ENCODE results near the gene KIAA0825.

KIAA0825 gene

GRCh38 chr5:94564812-94565211 lies 53.6 kb downstream of the KIAA0825 start:
- no peak for DNase-seq
- TF ChIP-seq, protein P1, sequence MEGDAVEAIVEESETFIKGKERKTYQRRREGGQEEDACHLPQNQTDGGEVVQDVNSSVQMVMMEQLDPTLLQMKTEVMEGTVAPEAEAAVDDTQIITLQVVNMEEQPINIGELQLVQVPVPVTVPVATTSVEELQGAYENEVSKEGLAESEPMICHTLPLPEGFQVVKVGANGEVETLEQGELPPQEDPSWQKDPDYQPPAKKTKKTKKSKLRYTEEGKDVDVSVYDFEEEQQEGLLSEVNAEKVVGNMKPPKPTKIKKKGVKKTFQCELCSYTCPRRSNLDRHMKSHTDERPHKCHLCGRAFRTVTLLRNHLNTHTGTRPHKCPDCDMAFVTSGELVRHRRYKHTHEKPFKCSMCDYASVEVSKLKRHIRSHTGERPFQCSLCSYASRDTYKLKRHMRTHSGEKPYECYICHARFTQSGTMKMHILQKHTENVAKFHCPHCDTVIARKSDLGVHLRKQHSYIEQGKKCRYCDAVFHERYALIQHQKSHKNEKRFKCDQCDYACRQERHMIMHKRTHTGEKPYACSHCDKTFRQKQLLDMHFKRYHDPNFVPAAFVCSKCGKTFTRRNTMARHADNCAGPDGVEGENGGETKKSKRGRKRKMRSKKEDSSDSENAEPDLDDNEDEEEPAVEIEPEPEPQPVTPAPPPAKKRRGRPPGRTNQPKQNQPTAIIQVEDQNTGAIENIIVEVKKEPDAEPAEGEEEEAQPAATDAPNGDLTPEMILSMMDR (IDR thresholded peaks at IDR 0.05), result no peak
- H3K27ac Mint-ChIP-seq, result peak overlapping the region; percentile 23

GRCh38 chr5:94562327-94562971 lies 56.0 kb downstream of the KIAA0825 start:
- Mint-ChIP-seq H3K9me3 (no peaks in the 10 kb centered on the region), H3K36me3 (ENCODE audit: low read depth) (no peaks in the 10 kb centered on the region), H3K4me1 (no peaks in the 10 kb centered on the region), H3K27me3 (ENCODE audit: low read depth, poor library complexity) (no peaks in the 10 kb centered on the region), H3K27ac (no peak overlapping the region), H3K4me3 (no peak overlapping the region)
- DNase-seq, result no peak
- TF ChIP-seq, protein P1 (IDR thresholded peaks at IDR 0.05), result no peak

More at GRCh38 chr5:94564812-94565211, 53.6 kb downstream of the KIAA0825 start:
- H3K27me3 Mint-ChIP-seq (ENCODE audit: low read depth, poor library complexity), result no peaks in the 10 kb centered on the region
- no peak overlapping the region for H3K4me3 Mint-ChIP-seq
- no peaks in the 10 kb centered on the region for H3K36me3 Mint-ChIP-seq (ENCODE audit: low read depth)
- H3K4me1 Mint-ChIP-seq, result no peaks in the 10 kb centered on the region
- no peaks in the 10 kb centered on the region for H3K9me3 Mint-ChIP-seq

DNA sequence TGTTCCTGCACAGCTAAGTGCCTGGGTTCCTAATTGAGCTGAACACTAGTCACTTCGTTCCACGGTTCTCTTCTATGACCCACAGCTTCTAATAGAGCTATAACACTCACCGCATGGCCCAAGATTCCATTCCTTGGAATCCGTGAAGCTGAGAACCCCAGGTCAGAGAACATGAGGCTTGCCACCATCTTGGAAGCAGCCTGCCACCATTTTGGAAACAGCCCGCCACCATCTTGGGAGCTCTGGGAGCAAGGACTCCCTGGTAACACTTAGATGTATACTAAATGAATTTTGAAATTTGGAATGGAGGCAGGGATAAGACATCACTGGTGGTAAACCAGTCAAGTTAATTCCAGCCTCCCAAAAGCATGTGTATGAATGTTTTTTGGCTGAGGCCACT lies 60.4 kb downstream of the KIAA0825 start:
- H3K9me3 Mint-ChIP-seq, result no peaks in the 10 kb centered on the region
- H3K27ac Mint-ChIP-seq, result peak overlapping the region; percentile 64
- DNase-seq, result no peak
- TF ChIP-seq, protein P1 (IDR thresholded peaks at IDR 0.05), result no peak
- H3K36me3 Mint-ChIP-seq (ENCODE audit: low read depth), result no peaks in the 10 kb centered on the region
- no peak overlapping the region for H3K4me3 Mint-ChIP-seq
- no peaks in the 10 kb centered on the region for H3K27me3 Mint-ChIP-seq (ENCODE audit: low read depth, poor library complexity)
- H3K4me1 Mint-ChIP-seq, result no peaks in the 10 kb centered on the region

- H3K27ac Mint-ChIP-seq, result no peak overlapping the region
- H3K4me3 Mint-ChIP-seq, result no peak overlapping the region
- H3K4me1 Mint-ChIP-seq, result no peaks in the 10 kb centered on the region
- H3K36me3 Mint-ChIP-seq (ENCODE audit: low read depth), result peaks cover 4% of the 10 kb centered on the region
- peaks cover 12% of the 10 kb centered on the region for H3K9me3 Mint-ChIP-seq
- no peak for DNase-seq
- peaks cover 3% of the 10 kb centered on the region for H3K27me3 Mint-ChIP-seq (ENCODE audit: low read depth, poor library complexity)
- TF ChIP-seq, protein P1 (IDR thresholded peaks at IDR 0.05), result no peak
Measured at GRCh38 chr5:94551858-94552257, 66.5 kb downstream of the KIAA0825 start.

- Mint-ChIP-seq H3K4me3 (no peak overlapping the region), H3K36me3 (ENCODE audit: low read depth) (peaks cover 13% of the 10 kb centered on the region), H3K27ac (no peak overlapping the region), H3K9me3 (peaks cover 36% of the 10 kb centered on the region), H3K27me3 (ENCODE audit: low read depth, poor library complexity) (peaks cover 3% of the 10 kb centered on the region), H3K4me1 (no peaks in the 10 kb centered on the region)
- TF ChIP-seq, protein P1 (IDR thresholded peaks at IDR 0.05), result no peak
- DNase-seq, result no peak
Measured at GRCh38 chr5:94545870-94546625, 72.4 kb downstream of the KIAA0825 start.
